ENCODE data around the gene HOXA7.
A peak's percentile ranks its signal among the peaks of the same experiment; 100 is the strongest.

HOXA7 gene

DNA sequence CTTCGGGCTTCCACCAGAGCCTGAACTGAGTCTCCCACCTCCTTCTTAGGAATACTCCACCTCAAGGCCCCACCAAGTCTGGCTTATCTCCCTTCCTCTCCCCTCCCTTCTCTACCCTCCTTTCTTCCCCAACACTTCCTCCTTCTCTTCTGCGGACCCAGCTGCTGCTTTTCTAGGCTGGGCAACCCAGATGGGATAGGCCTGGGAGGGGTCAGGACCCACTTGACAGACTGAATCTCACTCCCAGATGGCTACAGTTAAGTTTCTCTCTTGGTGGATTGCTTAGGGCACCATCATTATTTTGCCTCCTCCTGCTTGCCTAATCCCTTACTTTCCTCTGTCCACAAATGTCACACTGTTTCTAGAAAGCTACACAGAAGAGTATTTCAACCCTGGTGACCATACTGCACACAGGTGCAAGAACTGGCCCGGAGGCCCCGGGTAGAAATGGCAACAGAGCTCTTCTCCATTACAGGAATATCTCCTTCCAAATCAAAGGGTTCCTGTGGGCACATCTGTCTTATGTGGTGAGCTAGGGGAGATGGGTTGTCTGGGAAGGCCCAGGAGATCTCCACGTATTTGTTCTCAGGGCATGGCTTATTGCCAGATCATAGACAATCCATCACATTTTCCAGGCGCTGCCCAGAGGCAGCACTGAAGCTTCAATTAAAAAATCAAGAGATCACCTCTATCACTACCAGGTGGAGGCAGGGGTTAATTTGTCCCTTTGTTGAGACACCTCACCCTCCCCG lies 33.7 kb upstream of the HOXA7 start:
- H3K4me2 ChIP-seq, result no peak overlapping the region
- no peak overlapping the region for H3K4me3 ChIP-seq
- H4K20me1 ChIP-seq, result peaks cover 0 to 100% (median 91%) of the 10 kb centered on the region in 11 experiments; a peak in 19 of 22 replicates
- peaks cover 0 to 28% (median 0%) of the 10 kb centered on the region in 11 experiments; a peak in 4 of 22 replicates for H3K9me3 ChIP-seq (replicated peaks in 1 of 11)
- TF ChIP-seq Cebpa-rat (IDR thresholded peaks at IDR 0.05), result no peak
- H3K4me1 ChIP-seq, result peaks cover 0 to 34% (median 9%) of the 10 kb centered on the region in 10 experiments; a peak in 10 of 20 replicates
- H3K27ac ChIP-seq, result no peak overlapping the region
- H3K27me3 ChIP-seq, result peaks cover 100% of the 10 kb centered on the region in 11 experiments
- H3K36me3 ChIP-seq, result no peaks in the 10 kb centered on the region
- H3K9ac ChIP-seq, result no peak overlapping the region

DNA sequence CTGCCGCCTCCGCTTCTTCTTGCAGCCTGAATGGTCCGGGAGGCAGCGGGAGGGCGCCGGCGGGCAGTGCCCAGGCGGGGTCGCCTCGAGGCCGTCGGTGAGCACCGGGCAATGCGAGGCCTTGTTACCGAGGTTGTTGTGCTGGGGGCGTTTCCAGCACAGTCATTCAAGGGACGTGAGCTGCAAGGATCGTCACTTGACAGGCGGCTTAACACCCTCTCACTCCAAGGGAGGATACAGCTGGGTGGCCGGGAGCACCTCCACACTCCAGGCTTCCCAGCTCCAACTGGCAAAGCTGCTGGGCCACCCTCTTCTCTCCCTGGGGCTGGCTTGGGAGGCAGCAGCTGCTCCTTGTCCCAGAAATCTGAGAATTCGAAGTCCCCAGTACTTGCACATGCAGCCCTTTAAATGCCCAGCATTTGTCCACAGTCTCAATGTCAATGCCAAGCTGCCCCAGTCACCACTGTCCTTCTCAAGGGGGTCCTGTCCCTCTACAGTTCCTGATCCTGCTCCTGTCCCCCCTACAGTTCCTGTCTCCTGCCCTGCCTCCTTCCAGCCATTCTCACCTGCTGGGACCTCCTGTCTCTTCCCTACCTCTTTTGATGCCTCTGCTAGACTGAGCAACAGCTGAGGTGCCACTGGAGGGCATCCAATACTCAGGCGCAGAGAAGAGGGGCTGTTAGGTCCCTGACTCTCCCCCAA lies 33.0 kb upstream of the HOXA7 start:
- Histone ChIP-seq H3K4me3 (peak overlapping the region in 2 of 10 experiments; percentile 39 to 42; a peak in 1 of 20 replicates), H3K4me1 (peaks cover 0 to 41% (median 10%) of the 10 kb centered on the region in 10 experiments; a peak in 11 of 20 replicates), H4K20me1 (peaks cover 0 to 100% (median 92%) of the 10 kb centered on the region in 11 experiments; a peak in 19 of 22 replicates), H3K9me3 (replicated peaks in 1 of 11) (peaks cover 0 to 35% (median 0%) of the 10 kb centered on the region in 11 experiments; a peak in 6 of 22 replicates), H3K4me2 (peak overlapping the region in 3 of 11 experiments; percentile 49 to 82 (median 79); a peak in 5 of 22 replicates), H3K36me3 (no peaks in the 10 kb centered on the region), H3K27me3 (peaks cover 100% of the 10 kb centered on the region in 11 experiments), H3K27ac (no peak overlapping the region), H3K9ac (no peak overlapping the region)
- no peak for TF ChIP-seq Cebpa-rat (IDR thresholded peaks at IDR 0.05)

GRCh38 chr7:27188386-27189294 lies 32.2 kb upstream of the HOXA7 start:
- H3K27ac ChIP-seq, result no peak overlapping the region
- no peak for TF ChIP-seq Cebpa-rat (IDR thresholded peaks at IDR 0.05)
- H3K27me3 ChIP-seq, result peaks cover 100% of the 10 kb centered on the region in 11 experiments
- no peak overlapping the region for H3K9ac ChIP-seq
- no peaks in the 10 kb centered on the region for H3K36me3 ChIP-seq
- H3K4me1 ChIP-seq, result peaks cover 0 to 45% (median 13%) of the 10 kb centered on the region in 10 experiments; a peak in 12 of 20 replicates
- peaks cover 0 to 100% (median 95%) of the 10 kb centered on the region in 11 experiments; a peak in 19 of 22 replicates for H4K20me1 ChIP-seq
- peak overlapping the region in 7 of 11 experiments; percentile 5 to 82 (median 43); a peak in 13 of 22 replicates for H3K4me2 ChIP-seq
- H3K4me3 ChIP-seq, result peak overlapping the region in 4 of 10 experiments; percentile 37 to 42 (median 40); a peak in 9 of 20 replicates
- peaks cover 0 to 37% (median 0%) of the 10 kb centered on the region in 11 experiments; a peak in 6 of 22 replicates for H3K9me3 ChIP-seq (replicated peaks in 1 of 11)

DNA sequence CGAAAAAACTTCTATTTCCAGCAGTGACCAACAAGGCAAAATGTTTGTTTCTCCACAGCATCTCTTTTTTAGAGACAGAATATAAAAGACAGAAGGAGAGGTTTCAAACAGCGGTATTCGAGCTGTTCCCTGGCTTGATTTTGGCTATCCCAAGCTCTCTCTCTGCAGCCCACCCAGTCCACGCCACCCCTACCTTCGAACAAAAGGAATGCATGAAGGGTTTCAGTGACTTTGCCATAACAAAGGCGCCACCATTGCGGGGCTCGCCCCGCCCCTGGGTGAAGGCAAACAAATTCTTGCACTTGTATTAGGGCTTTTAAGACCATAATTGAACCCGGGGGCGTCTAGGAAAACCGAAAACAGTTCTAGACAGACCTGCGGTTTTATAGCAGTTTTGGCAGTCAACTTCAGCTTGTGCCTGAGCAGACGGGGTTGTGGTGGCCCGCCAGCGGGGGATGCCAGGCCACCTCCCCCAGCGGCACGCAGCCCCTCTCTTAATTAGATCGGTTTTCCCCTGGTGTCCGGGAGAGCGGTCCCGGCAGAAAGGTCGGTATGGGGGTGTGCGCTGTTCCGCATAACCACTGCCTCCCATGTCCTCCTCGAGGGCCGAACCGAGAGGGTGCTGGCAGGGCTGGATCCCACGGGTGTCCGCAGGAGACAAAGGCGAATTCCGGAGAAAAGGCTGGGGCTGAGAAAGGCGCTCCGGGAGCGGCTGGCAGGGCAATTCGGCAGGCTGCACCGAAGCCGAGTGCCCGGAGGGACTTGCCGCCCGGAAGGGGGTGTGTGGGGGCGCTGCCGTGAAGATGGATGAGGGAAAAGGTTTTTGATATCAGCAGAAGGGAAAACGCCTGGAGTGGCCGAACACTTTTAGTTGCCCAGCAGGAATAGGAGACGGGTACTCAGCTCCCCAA lies 31.3 kb upstream of the HOXA7 start:
- H3K4me2 ChIP-seq, result peak overlapping the region in 5 of 11 experiments; percentile 33 to 82 (median 49); a peak in 9 of 22 replicates
- H3K27me3 ChIP-seq, result peaks cover 100% of the 10 kb centered on the region in 11 experiments
- H3K9ac ChIP-seq, result no peak overlapping the region
- H3K27ac ChIP-seq, result no peak overlapping the region
- H3K36me3 ChIP-seq, result no peaks in the 10 kb centered on the region
- H3K9me3 ChIP-seq (replicated peaks in 1 of 11), result peaks cover 0 to 37% (median 0%) of the 10 kb centered on the region in 11 experiments; a peak in 6 of 22 replicates
- TF ChIP-seq Cebpa-rat (IDR thresholded peaks at IDR 0.05), result no peak
- H3K4me3 ChIP-seq, result peak overlapping the region in 4 of 10 experiments; percentile 37 to 42 (median 40); a peak in 6 of 20 replicates
- H3K4me1 ChIP-seq, result peaks cover 0 to 43% (median 11%) of the 10 kb centered on the region in 10 experiments; a peak in 12 of 20 replicates
- peaks cover 0 to 100% (median 95%) of the 10 kb centered on the region in 11 experiments; a peak in 19 of 22 replicates for H4K20me1 ChIP-seq

- H4K20me1 ChIP-seq, result peaks cover 0 to 100% (median 95%) of the 10 kb centered on the region in 11 experiments; a peak in 19 of 22 replicates
- no peak overlapping the region for H3K9ac ChIP-seq
- H3K27ac ChIP-seq, result no peak overlapping the region
- no peak overlapping the region for H3K4me3 ChIP-seq
- H3K4me2 ChIP-seq, result no peak overlapping the region
- H3K36me3 ChIP-seq, result no peaks in the 10 kb centered on the region
- peaks cover 0 to 43% (median 11%) of the 10 kb centered on the region in 10 experiments; a peak in 12 of 20 replicates for H3K4me1 ChIP-seq
- H3K9me3 ChIP-seq (replicated peaks in 1 of 11), result peaks cover 0 to 31% (median 0%) of the 10 kb centered on the region in 11 experiments; a peak in 6 of 22 replicates
- no peak for TF ChIP-seq Cebpa-rat (IDR thresholded peaks at IDR 0.05)
- H3K27me3 ChIP-seq, result peaks cover 100% of the 10 kb centered on the region in 11 experiments
Observed at GRCh38 chr7:27186668-27187474, 30.4 kb upstream of the HOXA7 start.

DNA sequence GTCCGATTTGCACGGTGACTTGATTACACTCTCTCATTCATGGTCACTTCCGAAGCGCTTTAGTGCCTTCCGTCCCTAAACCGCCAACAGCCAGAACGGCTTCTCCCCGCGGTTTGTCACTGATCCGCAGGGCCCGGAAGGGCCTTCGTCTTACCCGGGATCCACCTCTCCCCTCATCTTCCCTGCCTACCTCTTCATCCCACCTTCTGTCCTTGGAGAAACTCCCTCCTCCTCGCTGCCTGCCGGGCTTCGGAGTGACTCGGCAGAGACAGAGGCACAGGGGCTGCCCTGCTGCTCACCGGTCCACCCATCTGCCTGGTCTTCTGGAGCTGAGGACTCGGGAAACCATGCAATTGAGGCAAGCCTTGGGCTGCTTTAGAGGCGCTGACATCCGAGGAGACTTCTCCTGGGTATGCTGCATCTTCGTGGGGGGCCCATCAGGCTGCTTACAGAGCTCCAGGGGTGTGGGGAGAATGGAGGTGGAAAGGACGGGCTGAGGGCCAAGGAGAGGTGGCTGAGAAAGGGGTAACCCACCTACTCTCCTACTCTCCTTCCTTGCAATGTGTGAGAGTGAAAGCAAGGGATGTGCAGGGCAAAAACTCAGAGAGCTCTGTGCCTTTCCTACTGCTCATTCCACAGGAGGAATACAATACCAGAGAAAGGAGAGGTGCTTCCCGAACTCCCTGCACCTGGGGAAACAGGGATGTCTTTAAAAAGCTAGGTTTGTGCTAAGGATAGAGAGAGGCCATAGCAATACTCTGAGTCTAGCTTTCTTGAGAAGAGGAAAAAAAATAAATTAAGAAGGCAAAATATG lies 29.6 kb upstream of the HOXA7 start:
- TF ChIP-seq Cebpa-rat (IDR thresholded peaks at IDR 0.05), result no peak
- H4K20me1 ChIP-seq, result peaks cover 0 to 98% (median 90%) of the 10 kb centered on the region in 11 experiments; a peak in 19 of 22 replicates
- no peaks in the 10 kb centered on the region for H3K36me3 ChIP-seq
- peaks cover 100% of the 10 kb centered on the region in 11 experiments for H3K27me3 ChIP-seq
- no peak overlapping the region for H3K9ac ChIP-seq
- peaks cover 0 to 43% (median 11%) of the 10 kb centered on the region in 10 experiments; a peak in 12 of 20 replicates for H3K4me1 ChIP-seq
- H3K4me3 ChIP-seq, result no peak overlapping the region; a peak in 1 of 20 replicates
- H3K9me3 ChIP-seq (replicated peaks in 1 of 11), result peaks cover 0 to 28% (median 0%) of the 10 kb centered on the region in 11 experiments; a peak in 5 of 22 replicates
- H3K27ac ChIP-seq, result no peak overlapping the region
- peak overlapping the region in 1 of 11 experiments; percentile 81; a peak in 2 of 22 replicates for H3K4me2 ChIP-seq
